CD1c-positive myeloid dendritic cell (primary cell): ENCODE data around the gene ZNF479.
"Not testable (repeated sequence)": the region's sequence is repeated elsewhere in the genome, so short reads cannot be mapped to it uniquely, and the experiment has no call there.

Experiments used
- DNase-seq: peaks from one replicate; pipeline ENCODE4 v3.0.0-alpha.2; 2016; ENCODE audit errors: extremely low spot score

Gene ZNF479

DNA sequence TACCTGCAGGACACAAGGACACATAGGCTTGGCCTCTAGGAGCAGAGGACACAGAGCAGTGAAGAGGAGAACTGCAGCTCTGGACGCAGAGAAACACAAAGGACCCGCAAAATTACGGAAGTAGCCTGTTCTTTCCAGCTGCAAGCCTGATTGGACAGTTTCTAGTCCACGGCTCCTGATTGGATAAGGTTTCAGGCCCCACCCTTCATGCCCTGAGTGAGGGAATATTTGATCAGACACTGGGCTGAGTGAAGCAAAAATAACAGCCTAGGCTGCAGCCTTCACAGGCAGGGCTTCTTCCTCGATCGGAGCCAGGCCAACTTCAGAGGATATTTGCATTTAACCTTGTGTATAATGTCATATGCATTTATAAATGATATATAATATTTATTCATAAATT is at the start of gene ZNF479:
ZNF479 (minus strand) TSS at position 101 of the 400 bp plus-strand sequence. CDS start 112 bp downstream, outside the sequence.
- not testable (repeated sequence) for DNase-seq

DNA sequence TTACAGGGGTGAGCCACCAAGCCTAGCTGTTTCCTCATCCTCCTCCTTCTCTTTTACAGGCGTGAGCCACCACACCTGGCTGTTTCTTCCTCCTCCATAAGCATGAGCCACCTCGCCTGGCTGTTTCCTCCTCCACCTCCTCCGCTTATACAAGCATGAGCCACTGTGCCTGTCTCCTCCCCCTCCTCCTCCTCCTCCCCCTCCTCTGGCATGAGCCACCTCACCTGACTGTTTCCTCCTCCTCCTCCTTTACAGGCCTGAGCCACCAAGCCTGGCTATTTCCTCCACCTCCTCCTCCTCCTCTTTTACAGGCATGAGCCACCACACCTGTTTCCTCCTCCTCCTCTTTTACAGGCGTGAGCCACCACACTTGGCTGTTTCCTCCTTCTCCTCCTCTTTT is 49.8 kb upstream of the ZNF479 start:
- no peak for DNase-seq

DNA sequence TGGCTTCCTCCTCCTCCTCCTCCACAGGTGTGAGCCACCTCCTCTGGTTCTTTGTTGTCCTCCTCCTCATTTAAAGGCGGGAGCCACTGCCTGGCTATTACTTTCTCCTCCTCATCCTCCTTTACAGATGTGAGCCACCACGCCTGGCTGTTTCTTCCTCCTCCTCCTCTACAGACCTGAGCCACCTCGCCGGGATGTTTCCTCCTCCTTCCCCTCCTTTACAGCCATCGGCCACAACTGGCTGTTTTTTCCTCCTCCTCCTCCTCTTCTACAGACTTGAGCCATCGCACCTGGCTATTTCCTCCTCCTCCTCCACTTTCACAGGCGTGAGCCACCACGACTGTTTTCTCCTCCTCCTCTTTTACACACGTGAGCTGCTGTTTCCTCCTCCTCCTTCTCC is 49.0 kb upstream of the ZNF479 start:
- no peak for DNase-seq

DNA sequence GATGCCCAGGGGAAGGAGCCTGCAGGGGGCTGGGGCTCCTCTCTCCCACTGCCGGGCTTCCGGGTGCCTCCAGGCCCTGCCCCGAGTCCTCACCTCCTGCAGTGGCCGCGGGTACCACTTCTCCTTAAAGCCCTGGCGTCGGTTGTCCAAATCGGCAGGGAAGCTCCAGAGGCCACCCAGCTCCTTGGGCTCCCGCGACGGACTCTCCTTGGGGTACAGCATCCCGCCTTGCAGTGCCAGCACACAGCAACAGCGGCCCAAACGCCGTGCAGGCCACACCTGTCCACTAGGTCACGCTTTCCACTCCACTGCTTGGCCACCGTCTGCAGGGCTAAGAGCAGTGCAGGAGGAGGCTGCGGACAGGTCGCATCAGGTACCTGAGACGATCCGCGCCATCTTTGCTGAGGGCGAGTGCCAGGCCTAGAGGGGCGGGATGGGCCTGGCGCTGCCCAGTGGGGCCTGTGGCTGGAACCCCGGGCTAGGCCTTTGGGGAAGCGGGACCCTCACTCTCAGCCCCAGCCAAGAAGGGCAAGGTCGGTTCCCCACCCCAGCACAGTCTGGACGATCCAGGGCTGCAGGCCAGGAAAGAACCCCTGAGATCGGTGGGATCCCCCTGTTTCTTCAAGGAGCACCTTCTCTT is 47.7 kb upstream of the ZNF479 start:
- DNase-seq: no peak

DNA sequence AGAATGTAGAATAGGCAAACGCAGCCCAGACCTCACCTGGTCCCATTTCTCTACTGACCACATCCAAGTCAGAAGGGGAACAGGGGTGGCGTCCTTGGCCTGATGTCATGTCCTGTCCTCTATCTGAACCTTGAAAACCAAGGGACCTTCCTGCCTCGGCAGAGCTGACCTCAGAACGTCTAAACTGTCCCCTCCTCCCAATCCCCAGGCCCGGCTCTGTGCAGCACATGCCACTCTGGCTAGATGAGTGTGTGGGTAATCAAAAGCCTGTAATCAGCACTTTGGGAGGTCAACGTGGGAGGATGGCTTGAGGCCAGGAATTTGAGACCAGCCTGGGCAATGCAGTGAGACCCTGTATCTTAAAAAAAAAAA is 46.5 kb upstream of the ZNF479 start:
- DNase-seq: no peak

DNA sequence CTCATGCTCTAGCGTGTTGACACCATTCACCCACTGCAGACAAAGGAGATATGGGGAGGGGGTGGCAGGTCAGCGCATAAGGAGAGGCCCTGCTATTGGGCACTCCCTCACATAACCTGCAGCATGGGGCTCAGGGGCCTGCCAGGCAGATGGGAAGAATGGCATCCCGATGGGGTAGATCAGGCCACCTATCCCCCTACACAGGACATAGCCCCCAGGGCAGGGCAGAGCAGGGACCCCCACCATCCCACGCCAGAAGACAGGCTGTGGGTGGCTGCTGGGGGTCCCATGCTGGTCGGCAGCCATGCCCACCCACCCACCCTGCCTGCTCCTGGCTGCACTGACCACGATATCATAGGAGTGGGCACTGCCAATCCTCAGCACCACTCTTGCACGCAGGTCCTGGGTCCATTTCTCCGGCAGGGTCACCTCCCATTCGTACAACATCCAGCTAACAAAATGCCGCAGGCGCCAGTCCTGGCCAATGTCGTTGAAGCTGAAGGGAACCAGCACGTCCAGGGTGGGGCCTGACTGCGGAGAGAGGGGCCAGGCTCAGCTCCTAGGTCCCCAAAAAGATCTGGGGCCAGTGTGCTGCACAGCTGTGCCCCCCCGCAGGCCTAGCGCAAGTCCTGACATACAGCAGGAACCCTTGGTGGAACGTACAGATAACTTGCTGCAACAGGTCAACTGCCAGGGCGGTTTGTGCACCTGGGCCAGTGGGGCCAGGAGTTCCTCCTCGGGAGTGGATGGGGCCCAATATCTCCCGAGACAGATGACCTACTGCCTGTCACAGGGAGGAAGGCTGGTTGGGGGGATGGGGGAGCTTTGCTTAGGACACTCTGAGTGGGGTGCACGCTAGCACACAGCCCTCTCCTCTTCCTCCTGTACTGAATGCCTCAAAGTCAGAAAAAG is 45.9 kb upstream of the ZNF479 start:
- no peak for DNase-seq

DNA sequence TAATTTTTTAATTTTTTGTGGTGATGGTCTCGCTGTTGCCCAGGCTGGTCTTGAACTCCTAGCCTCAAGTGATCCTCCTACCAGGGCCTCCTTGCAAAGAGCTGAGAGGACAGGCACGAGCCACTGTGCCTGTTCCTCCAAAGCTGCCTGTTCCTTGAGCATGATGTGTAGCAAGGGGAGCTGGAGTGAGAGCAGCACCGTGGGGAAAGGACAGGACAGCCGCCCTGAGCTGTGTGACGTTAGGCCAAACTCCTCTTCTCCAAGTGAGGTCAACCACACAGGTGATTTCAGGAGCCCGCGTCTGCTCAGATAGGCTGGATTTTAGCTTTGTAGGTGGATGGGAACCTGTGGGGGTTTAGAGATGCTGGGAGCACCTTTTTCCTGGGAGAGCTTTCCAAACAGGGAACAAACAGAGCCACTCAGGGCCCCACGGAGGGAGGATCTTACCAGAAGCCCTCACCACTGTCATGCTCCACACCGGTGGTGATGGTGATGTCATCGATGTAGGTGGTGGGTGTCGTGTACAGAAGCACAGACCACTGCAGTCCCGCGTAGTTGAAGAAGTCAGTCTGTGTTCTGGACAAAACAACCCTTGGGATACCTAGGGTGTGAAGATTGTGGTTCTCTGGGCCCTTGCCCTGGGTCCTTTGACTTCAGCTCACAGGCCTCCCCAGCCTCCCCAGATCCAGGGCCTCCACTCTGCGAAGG is 44.8 kb upstream of the ZNF479 start:
- DNase-seq: no peak

DNA sequence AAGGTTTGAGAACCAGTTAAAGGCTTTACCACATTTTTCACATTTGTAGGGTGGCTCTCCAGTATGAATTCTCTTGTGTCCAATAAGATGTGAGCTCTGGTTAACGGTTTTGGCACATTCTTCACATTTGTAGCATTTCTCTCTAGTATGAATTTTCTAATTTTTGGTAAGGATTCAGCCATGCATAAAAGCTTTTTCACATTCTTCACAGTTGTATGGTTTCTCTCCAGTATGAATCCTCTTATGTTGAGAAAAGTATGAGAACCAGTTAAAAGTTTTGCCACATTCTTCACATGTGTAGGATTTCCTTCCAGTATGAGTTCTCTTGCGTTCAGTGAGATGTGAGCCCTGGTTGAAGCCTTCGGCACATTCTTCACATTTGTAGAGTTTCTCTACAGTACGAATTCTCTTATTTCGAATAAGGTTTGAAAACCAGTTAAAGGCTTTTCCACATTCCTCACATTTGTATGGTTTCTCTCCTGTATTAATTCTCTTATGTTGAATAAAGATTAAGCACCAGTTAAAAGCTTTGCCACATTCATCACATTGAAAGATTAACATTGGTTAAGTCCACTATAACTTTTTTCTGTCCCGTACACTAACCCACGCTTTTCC is 33.2 kb upstream of the ZNF479 start:
- no peak for DNase-seq

DNA sequence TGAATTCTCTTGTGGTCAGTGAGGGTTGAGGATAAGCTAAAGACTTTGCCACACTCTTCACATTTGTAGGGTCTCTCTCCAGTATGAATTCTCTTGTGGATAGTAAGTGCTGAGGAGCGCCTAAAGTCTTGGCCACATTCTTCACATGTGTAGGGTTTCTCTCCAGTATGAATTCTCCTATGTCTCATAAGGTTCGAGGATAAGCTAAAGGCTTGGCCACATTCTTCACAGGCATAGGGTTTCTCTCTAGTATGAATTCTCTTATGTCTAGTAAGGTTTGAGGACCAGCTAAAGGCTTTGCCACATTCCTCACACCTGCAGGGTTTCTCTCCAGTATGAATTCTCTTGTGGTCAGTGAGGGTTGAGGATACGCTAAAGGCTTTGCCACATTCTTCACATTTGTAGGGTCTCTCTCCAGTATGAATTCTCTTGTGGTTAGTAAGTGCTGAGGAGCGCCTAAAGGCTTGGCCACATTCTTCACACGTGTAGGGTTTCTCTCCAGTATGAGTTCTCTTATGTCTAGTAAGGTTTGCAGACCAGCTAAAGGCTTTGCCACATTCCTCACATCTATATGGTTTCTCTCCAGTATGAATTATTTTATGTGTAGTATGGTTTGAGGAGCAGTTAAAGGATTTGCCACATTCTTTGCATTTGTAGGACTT is 12.0 kb downstream of the ZNF479 start:
- DNase-seq: not testable (repeated sequence)
